ENCODE measurements around the gene TRAF5. TPM values are rescaled to one million over a fixed set of nuclear protein-coding genes. Genes with fewer than 3 reads are reported as not detected.

TRAF5 gene
- total and polyA plus RNA-seq, 2 donors from 2014 or later, result 4.8 to 22.1 TPM

GRCh38 chr1:211336775-211337174 lies 10.1 kb downstream of the TRAF5 start:
- Histone ChIP-seq H3K9ac (ENCODE audit: low read length in 3 of 3) (no peak overlapping the region), H3K36me3 (ENCODE audit: control insufficient read depth in 2 of 3, insufficient read depth in 3 of 3, low read length in 3 of 3) (no peaks in the 10 kb centered on the region), H3K4me1 (ENCODE audit: control insufficient read depth in 2 of 3, insufficient read depth in 2 of 3, low read depth in 1 of 3, low read length in 3 of 3) (peaks cover 0 to 5% (median 2%) of the 10 kb centered on the region in 3 donors), H3K4me3 (ENCODE audit: low read length in 3 of 3) (no peak overlapping the region), H3K9me3 (ENCODE audit: control insufficient read depth in 2 of 3, insufficient read depth in 1 of 3, low read length in 3 of 3) (no peaks in the 10 kb centered on the region), H3K27ac (ENCODE audit: low read depth in 2 of 2, low read length in 2 of 2) (no peak overlapping the region), H3K27me3 (ENCODE audit: control insufficient read depth, insufficient read depth, low read length) (no peaks in the 10 kb centered on the region)
- no peak for FAIRE-seq
- intact Hi-C loops (cut with DNase I), result no loop called here
- no peak for DNase-seq
- no peak for TF ChIP-seq CTCF (IDR thresholded peaks at IDR 0.05; ENCODE audit: borderline replicate concordance, extremely low read depth, insufficient read depth)

- TF ChIP-seq CTCF (IDR thresholded peaks at IDR 0.05; ENCODE audit: borderline replicate concordance, extremely low read depth, insufficient read depth), result no peak
- no peaks in the 10 kb centered on the region for H3K27me3 ChIP-seq (ENCODE audit: control insufficient read depth, insufficient read depth, low read length)
- FAIRE-seq (no peak), DNase-seq (no peak)
- H3K4me1 ChIP-seq (ENCODE audit: control insufficient read depth in 2 of 3, insufficient read depth in 2 of 3, low read depth in 1 of 3, low read length in 3 of 3), result peaks cover 0 to 2% (median 0%) of the 10 kb centered on the region in 3 donors
- no peak overlapping the region for H3K9ac ChIP-seq (ENCODE audit: low read length in 3 of 3)
- no peak overlapping the region for H3K4me3 ChIP-seq (ENCODE audit: low read length in 3 of 3)
- H3K27ac ChIP-seq (ENCODE audit: low read depth in 2 of 2, low read length in 2 of 2), result no peak overlapping the region
- intact Hi-C loops (cut with DNase I), result no loop called here
- H3K9me3 ChIP-seq (ENCODE audit: control insufficient read depth in 2 of 3, insufficient read depth in 1 of 3, low read length in 3 of 3), result no peaks in the 10 kb centered on the region
- H3K36me3 ChIP-seq (ENCODE audit: control insufficient read depth in 2 of 3, insufficient read depth in 3 of 3, low read length in 3 of 3), result no peaks in the 10 kb centered on the region
These were observed 11.0 kb downstream of the TRAF5 start for GRCh38 chr1:211337430-211338223.

GRCh38 chr1:211338224-211338620 lies 11.6 kb downstream of the TRAF5 start:
- TF ChIP-seq CTCF (IDR thresholded peaks at IDR 0.05; ENCODE audit: borderline replicate concordance, extremely low read depth, insufficient read depth), result no peak
- DNase-seq (no peak), FAIRE-seq (no peak)
- Histone ChIP-seq H3K27me3 (ENCODE audit: control insufficient read depth, insufficient read depth, low read length) (no peaks in the 10 kb centered on the region), H3K4me3 (ENCODE audit: low read length in 3 of 3) (no peak overlapping the region), H3K27ac (ENCODE audit: low read depth in 2 of 2, low read length in 2 of 2) (no peak overlapping the region), H3K4me1 (ENCODE audit: control insufficient read depth in 2 of 3, insufficient read depth in 2 of 3, low read depth in 1 of 3, low read length in 3 of 3) (peaks cover 0 to 2% (median 0%) of the 10 kb centered on the region in 3 donors), H3K9me3 (ENCODE audit: control insufficient read depth in 2 of 3, insufficient read depth in 1 of 3, low read length in 3 of 3) (no peaks in the 10 kb centered on the region), H3K9ac (ENCODE audit: low read length in 3 of 3) (no peak overlapping the region), H3K36me3 (ENCODE audit: control insufficient read depth in 2 of 3, insufficient read depth in 3 of 3, low read length in 3 of 3) (no peaks in the 10 kb centered on the region)
- intact Hi-C loops (cut with DNase I), result no loop called here

All from kidney (tissue), 14 donors.